Fibroblast of skin of right biceps (primary cell): ENCODE results near the gene ERGIC1.
"Not testable (repeated sequence)": the region's sequence is repeated elsewhere in the genome, so short reads cannot be mapped to it uniquely, and the experiment has no call there.

Experiments used
- DNase-seq: peaks from one replicate; pipeline ENCODE4 v3.0.0-alpha.2; 2013

Gene ERGIC1, protein sequence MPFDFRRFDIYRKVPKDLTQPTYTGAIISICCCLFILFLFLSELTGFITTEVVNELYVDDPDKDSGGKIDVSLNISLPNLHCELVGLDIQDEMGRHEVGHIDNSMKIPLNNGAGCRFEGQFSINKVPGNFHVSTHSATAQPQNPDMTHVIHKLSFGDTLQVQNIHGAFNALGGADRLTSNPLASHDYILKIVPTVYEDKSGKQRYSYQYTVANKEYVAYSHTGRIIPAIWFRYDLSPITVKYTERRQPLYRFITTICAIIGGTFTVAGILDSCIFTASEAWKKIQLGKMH

DNA sequence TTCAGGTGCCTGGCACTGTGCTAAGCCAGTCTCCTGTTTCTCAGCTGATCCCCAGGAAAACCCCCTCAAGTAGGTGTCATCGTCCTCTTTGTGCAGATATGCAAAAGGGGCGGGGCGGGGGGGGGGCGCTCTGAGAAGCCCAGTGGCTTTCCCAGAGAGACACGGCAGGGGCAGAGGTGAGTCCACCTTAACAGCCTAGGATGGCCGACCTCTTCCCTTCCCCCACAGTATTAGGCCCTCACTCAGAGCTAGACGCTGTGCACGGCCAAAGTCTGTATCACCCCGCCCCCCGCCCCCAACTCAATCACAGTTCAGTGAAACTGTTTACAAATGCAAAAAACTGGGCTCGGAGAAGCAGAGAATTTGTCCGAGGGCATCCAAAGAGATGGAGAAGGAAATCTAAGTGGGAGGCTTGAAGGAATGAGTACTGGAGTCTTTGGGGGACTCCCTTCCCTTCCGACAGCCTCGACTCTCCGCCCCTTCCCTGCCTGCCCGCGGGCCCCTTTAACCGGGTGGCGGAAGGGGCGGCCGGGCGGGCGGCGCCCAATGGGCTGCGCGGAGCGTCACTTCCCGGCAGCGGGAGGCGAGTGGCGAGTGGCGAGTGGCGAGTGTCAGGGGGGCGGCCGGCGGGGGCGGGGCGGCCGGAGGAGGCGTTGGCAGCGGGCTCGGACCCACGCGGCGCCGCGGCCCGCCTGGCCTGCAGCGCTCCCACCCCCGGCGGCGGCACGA lies at the start of gene ERGIC1:
Gene ERGIC1 (plus strand): TSS at position 566 of the 729 bp plus-strand sequence. CDS start 163 bp downstream, at position 729.
- DNase-seq, result peak; percentile 86

DNA sequence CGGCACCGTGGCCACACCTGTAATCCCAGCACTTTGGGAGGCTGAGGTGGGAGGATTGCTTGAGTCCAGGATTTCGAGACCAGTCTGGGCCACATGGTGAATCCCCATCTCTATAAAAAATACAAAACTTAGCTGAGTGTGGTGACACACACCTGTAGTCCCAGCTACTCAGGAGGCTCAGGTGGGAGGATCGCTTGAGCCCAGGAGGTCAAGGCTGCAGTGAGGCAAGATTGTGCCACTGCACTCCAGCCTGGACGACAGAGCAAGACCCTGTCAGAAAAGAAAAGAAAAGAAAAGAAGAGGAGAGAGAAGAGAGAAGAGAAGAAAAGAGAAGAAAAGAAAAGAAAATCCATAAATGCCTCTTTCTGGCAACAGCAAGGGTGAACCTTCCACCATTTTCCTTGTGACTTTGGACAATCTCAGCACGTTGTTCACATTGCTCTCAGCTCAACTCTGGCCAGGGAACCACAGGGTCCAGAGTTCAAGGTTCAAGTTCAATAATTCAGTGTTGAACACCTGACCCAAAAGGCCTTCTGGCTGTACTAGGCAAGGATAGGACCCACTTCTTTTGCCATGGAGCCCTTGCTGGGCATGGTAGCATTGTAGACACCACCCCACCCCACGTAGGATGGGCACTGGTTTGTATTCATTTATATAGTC lies 48.5 kb upstream of the ERGIC1 start:
- DNase-seq, result no peak

DNA sequence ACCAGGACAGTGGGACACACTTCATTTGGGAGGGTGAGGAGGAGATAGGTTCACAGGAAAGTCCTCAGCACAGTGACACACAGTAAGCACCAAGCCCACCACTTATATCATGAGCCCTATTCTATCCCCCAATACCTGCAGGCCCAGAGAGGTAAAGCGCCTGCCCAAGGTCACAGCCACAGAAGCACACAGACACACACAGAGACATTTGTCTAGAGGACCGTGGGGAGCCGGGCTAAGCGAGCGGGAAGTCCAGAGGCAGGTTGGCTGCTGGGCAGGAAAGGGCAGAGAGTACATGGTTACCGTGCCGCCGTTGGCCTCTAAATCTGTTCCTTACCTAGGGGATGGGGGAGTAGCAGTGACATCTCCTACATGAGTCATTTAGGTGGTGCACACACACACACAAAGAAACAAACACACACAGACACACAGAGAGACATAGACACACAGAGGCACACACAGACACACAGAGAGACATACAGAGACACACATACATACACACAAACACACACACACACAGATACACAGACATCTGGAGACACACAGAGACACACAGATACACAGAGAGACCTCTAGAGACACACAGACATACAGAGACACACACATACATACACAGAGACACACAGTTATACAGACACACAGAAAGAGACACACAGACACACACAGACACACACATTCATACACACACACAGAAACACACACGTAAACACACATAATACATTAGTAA lies 47.2 kb upstream of the ERGIC1 start:
- no peak for DNase-seq

DNA sequence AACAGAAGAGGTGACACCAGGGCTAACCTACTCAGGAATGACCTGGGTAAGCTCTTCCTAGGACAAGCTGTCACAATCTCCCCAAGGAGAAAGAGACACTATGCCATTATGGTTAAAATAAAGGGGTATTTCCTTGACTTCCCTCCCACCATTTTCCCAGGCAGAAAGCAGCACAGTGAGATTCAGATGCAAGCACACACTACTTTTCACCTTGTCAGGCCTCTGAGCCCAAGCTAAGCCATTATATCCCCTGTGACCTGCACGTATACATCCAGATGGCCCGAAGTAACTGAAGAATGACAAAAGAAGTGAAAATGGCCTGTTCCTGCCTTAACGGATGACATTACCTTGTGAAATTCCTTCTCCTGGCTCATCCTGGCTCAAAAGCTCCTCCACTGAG lies 46.5 kb upstream of the ERGIC1 start:
- DNase-seq, result not testable (repeated sequence)

DNA sequence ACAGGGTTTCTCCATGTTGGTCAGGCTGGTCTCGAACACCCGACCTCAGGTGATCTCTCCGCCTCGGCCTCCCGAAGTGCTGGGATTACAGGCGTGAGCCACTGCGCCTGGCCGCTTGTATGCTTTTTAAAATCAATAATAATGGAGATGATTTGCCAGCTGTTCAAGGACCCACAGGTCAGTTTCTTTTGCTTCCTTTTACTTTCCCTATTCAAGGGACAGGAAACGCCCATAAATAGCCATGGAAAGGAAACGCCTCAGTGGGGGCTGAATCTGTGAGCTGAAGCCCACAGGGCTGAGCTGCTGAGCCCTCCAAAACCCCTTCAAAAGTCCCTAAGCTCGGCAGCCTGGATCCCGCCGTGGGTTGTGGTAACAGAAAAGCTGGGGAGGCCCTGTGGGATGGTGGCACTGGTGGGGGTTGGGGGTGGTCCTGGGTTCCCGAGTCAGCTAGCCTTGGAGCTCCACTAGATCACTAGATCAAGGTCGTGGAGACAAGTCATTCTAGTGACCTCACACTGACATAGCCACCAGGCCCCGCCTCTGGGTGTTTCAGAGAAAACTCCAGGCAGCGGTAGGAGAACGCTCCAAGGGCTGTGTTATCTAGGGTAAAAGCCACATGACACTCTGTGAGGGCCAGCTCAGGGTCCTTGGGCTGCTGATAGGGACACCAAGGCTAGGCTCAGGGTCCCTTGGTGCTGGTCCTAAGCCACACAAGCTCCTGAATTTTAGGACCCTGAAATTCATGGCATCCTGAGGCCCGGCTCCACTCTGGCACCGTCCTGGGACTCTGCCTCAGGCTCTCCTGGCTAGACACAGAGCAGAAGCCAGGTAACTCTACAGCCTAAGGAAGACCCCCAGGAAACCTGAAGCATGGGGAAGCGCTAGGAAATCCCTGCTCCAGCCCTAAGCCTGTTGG lies 45.0 kb upstream of the ERGIC1 start:
- DNase-seq, result no peak

DNA sequence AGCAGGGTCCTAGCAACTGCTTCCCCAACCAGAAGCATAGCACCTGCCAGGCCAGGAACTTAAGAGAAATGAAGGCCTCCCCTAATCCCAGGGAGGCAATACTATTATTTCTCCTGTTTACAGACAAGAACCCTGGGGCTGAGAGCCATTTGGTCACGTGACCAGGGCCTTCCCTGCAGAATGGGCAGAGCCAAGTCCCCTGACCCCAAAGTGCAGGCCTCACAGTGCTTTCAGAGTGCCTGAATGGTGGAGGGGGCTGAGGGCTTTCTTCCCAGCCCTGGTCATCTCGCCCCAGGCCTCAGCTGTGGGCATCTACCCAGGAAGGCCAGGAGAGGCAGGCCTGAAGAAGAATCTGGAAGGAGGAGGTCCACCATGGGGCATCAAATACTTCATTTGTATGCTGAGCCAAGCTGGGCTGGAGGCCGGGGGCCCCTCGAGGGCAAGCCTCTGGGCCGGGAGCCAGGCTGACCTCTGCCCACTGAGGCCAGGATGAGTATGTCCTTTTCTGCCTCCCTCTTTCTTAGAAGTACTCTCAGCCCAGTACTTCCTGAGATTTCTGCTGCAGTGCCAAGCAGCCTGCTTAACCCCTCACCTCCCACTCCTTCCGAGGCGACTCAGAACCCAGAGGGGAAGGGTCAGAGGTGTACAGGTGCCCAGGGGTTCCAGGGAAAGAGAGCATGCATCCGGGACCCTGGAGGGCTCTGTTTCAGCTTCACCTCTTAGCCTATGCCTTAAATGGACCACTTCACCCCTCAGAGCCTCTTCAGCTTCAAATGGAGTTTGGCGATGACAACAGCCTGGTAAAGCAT lies 44.2 kb upstream of the ERGIC1 start:
- no peak for DNase-seq

DNA sequence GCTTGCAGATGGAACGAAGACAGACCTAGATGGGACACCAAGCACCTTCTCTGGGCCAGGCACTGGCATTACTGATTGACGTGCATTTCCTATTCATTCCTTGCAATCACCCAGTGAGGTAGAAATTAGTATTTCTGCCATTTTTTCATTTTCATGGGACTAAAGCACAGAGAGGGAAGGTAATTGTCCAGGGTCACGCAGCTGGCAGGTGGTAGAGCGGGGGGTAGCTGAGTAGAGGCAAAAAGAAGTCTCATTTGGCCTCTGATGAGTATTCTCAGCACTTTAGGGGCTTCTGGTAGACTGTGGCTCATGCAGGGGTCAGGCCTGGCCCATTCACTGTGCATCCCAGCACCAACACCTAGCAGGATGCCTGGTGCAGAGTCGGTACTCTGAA lies 43.6 kb upstream of the ERGIC1 start:
- no peak for DNase-seq

DNA sequence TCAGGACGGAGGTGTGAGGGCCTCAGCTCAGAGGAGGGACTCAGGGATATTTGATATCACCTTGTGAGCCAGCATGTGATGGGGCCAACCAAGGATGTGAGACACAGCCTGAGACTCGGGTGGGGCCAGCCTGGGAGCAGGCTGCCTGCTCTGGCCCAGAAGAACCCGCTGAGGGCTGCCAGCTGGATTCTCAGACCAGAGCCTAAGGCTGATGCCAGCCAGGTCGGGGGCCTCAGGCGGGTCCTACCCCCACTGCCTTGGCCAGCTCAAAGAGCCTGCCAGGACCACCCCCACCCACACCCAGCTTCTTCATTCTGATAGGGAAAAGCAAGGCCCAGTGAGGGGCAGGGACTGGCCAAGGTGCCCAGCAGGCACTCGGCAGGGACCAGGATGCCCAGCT lies 42.8 kb upstream of the ERGIC1 start:
- DNase-seq, result no peak

DNA sequence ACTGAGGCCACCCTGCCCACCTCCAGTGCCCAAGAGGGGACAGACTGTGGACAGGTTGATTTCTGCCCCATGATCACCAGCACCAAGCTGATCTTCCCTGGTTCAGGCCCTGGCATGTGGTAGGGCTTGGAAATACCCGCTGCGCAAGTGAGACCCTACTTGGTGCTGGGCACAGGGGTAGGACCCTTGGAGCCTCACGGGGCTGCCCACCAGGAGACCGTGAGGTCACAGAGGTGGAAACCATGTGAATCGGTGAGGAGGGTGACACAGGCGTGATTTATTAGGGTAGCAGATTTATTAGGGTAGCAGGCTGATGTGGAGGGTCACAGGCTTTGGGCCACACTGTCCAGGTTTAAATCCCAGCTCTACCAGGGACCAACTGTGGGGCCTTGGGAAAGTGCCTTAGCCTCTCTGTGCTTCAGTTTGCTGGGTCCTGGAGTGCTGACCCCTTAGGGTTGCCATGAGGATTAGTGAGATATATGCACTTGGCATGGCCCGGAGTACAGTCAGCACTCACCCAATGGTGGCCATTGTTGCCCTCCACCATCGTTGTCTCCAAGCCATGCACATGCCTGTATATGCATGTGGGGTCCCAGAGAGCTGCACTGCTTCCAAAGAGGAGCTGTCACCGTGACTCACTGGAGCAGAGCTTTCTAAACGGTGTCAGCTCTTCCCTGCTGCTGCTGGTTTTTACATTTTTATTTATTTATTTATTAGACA lies 42.2 kb upstream of the ERGIC1 start:
- DNase-seq, result no peak

DNA sequence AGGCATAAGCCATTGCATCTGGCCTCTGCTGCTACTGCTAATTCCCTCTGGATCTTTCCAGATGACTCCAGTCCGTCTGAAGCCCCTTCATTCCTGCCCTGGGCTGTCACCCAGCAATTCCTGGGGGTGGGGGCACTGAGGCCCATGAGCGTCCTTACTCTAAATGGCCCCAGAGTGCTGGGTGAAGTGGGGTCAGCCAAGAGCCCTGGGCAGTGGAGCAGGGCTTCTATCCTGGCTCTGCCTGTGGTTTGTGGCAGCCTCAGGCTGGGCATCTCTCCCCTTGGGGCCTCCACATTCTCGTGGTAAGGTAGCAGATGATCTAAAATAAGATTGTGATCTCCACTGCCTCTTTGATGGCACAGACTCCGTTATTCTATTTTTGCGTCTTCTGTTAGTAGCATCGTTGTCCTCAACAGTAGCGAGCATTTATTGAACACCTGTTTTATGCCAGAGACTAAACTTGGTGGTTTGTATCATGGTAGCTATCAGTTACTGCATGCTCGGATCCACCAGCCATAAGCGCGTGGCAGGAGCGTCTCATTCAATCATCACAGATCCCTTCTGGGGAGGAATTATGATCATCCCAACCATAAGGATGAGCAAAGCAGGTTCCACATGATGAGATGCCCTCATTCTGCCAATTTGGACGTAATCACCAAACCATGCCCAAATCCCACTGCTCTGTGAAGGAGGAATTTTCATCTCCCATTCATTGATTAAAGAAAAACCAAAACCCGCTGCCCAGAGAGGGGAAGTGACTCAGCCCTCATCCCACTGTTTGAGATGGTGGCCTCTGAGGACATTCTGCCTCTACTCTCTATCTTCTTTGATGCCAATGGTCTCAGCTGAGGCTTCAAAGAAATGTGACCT lies 41.1 kb upstream of the ERGIC1 start:
- DNase-seq, result no peak

DNA sequence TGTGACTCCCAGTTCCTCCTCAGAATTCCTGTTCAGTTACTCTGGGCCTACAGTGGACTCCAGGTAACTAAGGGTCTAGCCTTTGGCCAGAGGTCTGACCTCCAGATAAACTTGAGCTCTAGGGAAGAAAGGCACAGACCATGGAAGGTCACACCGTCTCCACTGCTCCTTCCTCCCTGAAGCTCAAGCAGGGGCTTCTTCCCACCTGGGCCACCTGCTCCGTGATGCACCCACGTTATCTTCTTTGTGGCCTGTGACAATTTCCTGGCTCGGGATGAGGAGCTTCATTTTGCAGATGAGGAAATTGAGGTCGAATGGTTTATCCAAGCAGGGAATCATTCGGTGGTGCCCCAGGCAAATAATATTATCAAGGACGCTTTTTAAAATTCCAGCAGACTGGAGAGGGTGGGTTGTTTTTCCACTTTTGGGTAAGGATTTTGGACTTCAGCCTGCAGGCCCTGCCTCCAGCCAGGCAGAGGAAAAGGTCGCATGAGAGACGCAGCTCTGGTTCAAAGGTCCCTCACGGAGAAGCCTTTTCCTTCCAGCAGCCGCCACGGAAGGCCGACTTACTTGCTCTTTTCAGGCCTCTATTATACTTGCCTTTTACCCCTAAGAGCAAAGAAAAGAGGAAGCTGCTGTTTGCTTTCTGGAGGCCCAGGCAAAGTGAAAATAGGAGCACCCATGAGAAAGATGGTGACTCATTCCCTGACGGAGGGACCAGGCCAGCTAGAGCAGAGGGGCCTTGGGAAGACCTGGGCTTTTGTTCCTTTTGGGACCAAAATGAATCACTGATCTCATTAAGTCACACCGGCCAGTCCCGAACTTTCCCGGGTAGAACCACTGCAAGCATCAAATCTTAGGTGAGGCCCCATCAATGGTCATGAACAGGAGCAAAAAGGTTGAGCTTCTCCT lies 40.2 kb upstream of the ERGIC1 start:
- peak; percentile 61 for DNase-seq

DNA sequence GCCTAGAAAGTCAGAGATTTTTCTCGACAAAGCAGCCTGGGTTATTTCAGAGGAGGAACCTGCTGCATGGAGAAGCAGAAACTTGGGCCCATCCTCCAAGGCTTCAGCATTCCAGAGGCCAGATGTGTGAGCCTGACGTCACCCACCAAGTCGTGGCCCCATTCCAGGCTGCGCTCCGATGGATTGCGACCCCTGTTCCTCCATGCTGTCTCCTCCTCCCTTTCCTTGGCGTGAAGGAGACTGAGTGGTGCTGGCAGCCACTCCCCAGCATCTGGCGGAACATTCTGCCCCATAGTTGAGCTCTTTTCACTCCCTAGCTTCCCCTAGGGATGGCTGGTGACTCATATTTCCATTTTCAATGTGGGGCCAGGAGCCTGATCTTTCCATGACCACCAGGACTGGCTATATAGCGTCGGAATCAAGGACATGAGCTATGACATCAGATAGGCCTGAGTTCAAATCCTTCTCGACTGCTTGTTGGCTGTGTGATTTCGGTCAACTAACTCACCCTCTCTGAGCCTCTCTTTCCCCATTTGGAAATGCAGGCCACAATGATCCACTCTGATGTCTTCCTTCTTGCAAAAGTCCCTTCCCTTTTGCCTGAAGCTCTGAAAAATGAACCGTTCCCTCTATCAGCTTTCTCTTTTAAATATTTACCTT lies 38.6 kb upstream of the ERGIC1 start:
- DNase-seq, result peak; percentile 97

DNA sequence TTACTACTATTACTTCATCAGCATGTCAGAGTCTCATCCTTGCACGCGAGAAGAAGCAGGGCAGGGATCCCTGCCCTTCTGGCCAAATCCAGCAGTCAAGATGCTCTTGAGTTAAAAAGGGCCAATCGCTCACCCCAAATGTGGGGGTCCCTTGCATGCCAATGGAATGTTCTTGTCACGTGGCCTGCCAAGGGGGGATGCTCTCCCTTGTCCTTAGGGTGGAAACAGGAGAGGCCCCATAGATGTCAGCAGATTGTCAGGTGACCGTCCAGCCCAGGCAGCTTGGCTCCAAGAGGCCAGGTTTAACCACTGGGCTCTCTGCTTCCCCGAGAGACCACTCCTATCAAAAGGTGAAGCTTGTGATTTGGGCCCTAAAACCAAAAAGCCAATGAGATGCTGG lies 37.7 kb upstream of the ERGIC1 start:
- no peak for DNase-seq

DNA sequence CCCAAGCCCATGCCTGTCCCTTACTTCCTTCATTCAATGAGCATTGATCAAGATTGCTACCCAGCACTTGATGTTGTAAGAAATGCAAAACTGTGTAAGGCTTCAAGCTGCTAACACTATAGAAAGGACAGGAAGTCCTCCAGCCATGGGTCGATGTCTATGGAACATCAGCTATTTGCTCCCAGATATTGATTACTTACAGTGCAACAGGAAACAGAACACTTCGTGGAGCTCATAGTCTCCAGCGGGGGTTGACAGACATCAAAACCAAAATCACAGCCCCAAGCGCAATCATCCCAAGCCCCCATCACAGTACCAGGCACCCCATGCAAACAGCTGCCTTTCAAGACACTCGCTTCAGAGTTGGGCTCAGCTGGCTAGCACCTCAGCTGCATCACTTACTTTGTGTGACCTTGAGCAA lies 36.3 kb upstream of the ERGIC1 start:
- DNase-seq, result no peak

DNA sequence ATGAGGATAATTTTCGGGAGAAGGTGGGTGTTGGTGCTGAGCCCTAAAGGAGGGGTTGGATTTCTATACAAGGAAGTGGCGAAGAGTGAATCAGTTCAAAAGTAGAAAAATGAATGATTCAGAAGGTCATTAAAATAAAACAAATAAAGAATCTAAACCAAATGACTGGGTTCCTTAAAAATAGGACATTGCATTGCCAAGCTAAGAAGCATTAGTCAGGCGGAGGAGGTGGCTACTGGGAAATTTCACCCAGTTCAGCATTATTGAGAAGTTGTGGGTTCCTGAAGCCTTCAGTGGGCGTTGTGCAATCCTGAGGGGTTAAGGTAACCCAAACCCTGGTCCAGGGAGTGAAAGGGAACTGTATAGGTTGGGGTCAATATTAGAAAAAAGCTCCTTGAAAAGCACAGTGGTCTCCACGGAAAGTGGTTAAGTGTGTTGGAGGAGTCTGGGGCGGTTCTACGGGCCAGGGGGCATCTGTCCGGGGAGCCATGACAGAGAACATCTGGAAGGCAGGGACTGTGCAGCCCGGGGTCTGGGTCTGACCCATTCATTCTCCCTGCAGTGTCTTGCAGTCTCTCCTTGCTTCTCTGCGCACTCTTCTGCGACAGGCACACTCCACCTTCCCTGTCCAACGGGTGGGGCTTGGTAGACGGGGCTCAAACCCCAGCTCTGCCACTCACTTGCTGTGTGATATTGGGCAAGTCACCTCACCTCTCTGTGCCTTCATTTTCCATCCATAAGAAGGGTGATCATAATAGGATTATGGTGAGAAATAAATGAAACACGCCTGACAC lies 35.4 kb upstream of the ERGIC1 start:
- DNase-seq, result peak; percentile 94

DNA sequence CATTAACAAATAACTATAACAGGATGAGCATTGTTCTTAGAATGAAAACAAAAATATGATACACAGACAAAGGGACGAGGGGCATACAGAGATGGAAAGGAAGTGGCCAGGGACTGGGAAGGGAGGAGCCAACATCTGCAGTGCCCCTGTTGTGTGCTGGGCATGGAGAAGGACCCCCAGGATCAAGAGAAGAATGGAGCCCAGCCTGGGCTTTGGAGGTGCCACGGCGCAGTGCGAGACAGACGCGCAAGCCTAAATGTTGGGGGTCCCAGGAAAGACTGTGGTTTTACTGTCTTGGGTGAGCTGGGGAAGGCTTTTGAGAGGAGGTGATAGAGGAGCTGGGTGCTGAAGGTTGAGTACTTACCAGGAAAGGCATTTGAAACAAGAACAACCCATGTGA lies 34.6 kb upstream of the ERGIC1 start:
- no peak for DNase-seq

DNA sequence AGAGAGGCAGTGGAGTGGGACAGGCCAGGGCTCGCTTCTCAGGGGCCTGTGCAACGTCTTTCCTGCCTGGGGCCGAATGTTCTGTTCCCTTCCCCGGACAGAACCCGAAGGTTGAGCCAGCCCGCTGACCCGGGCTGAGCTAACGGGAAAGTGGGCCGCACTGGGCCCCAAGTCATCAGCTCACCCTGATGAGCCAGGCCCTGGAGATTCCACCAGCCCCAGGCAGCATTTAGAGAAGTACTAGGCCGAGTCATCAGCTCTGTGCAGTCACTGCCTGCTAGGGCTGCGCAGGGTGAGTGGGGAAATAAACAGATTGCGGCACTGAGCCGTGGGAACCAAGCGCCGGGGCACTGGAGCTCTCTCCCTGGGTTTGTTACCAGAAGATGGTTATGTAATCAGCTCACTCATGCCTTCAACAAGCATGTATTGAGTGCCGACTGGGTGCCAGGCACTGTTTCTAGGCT lies 33.9 kb upstream of the ERGIC1 start:
- DNase-seq, result peak; percentile 91
